Activated gamma-delta T cell treated with anti-CD3 and anti-CD28 coated beads, Interleukin-2, amount 50 U/mL, for 16 hours (primary cell): ENCODE results near the gene CEMIP2.

ENCODE experiments used
- DNase-seq: peaks from one replicate; pipeline ENCODE4 v3.0.0-alpha.2; 2020; ENCODE audit warnings: low read depth

CEMIP2 gene

DNA sequence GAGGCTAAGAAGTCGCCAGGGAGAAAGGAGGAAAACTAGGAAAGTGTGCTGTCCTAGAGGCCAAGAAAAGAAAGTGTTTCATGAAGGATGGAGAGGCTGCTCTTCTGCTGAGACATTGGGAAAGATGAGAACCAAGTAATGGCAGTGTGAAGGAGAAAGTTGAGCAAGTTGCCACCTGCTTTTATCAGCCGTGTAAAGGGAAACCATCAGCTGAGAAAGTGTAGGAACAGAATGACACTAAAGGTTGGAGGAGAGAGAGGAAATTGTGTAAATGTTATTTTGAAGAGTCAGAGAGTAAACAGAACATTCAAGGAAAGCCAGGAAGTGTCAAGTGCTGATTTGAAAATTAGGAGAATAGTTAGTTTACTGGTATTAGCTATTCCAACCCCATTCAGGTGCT is 125.0 kb downstream of the CEMIP2 start:
- no peak for DNase-seq

DNA sequence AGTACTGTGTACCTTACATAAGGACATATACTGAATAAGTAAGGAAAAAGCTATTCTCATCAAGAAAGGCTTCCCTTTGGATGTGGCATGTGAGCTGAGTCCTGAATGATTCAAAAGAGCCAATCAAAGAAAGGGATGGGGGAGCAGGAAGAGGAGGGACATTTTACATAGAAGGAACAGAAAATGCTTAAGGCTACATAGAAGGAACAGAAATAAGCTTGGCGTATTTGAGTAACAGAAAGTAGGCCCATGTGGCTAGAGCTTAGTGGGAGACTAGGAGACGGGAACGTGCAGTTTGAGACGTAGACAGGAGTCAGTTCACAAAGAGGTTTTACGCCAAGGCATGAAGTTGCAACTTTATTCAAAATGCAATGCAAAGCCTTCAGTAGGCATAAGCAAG is 126.3 kb downstream of the CEMIP2 start:
- no peak for DNase-seq

DNA sequence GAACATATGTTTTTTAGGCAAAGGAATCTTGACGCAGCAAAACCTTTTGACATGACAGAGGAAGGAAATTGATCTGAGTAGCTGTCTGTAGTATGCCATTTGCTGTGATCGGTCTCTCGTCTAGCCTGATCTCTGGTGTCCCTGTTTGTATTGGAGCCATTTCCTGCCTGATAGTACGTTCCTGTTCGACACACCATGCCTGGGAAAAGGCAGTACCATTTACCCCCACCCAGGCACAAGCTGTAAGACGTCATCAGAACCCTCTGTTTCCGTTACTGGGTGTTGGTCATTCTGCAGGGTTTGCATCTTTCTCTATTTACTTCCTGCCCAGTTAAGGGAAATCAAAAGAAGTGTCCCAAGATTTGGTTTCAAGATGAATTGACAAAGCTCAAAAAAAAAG is 129.7 kb downstream of the CEMIP2 start:
- no peak for DNase-seq

DNA sequence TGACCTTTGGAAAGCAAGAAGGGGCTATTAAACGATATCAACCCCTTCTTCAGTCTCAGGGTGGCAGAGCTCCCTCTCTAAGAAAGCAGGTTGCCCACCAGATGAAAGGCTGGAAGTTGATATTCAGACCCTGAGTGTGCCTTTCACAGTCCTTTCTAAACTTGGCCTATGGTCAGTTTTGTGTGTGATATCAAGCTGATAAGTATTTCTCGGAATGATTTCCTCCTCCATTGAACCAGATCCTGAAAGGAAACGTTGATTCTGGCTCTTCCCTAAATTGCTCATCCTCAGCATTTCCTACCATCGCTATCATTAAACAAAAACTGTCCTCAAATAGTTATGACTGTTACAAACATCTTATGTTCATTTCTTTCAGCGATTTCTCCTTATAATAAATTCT is 130.4 kb downstream of the CEMIP2 start:
- DNase-seq: no peak

DNA sequence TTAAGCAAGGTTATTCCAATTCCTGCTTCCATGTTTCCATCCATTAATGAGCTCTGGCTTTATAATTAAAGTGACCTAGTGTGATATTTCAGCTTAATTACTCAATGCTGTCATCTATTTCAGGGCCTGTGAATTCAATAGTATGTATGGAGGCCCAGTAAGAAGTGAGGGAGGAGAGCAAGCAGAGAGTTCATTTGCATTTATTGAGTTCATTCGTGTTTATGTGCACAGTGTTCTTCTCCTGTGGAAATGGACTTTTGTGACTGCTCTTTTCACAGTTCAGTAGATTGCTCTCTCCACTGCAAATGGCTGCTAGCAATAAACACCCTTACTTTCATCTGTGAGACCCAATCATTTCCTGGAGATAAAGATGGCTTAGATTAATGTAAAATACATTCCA is 130.9 kb downstream of the CEMIP2 start:
- DNase-seq: no peak

DNA sequence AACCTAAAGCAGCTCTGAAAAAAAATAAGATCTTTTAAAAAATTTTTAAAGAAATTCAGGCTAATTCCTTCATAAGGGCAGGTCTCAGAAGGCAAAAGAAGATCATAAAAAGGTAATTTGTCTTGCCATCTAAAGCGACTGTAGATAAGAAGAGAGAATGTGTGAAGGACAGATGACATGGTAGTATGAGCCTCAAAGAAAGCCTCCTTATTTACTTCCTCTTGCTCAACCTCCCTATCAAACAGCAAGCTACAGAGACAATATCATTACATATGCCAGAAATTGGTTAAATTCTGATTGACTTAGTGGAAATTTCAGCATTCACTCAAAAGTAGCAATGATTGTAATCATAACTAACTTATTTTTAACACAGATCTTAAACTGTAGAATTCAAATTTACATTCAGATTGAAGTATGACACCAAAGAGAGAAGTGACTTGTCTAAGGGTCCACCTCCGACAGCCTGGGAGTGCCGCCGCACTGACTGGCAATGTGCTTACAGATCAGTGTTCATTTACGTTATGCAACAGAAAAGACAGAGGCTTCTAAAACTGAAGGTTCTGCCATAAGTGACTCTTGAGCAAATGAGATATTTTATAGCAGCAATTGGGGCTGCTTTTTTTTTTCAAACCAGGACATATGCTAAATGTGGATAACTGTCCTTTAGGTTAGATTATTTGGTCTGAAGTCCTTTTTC is 132.0 kb downstream of the CEMIP2 start:
- no peak for DNase-seq

DNA sequence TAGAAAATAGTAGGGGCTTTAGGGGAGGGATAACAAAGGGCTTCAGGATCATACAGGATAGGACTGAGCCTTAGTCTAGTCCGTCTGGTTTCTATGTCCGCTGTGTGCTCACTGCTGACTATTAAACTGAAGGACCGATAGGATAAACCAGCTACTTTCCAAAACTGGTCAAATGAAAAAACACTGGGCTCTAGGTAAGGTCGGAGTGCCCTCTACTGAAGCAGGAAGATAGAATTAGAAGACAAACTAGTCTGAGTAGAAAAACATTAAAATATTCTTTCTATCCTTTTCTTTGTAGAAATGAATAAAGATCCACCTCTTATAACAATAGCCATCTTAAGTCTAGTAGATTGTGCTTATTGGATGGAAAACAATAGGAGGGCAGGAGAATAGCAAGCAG is 133.6 kb downstream of the CEMIP2 start:
- no peak for DNase-seq
